Mucosa of stomach (tissue), 1 donor: ENCODE measurements around the gene PUSL1.

Experiments used
- H3K27me3 ChIP-seq: one replicate; pipeline ENCODE4 v1.7.0; 2013; ENCODE audit warnings: mild to moderate bottlenecking, low read length; ENCODE audit not compliant: control insufficient read depth, insufficient read depth
- H3K36me3 ChIP-seq: one replicate; pipeline ENCODE4 v1.7.0; 2013; ENCODE audit warnings: low read length; ENCODE audit not compliant: control insufficient read depth, insufficient read depth
- H3K4me1 ChIP-seq: one replicate; pipeline ENCODE4 v1.7.0; 2013; ENCODE audit warnings: mild to moderate bottlenecking, low read length; ENCODE audit not compliant: control insufficient read depth, insufficient read depth
- H3K4me3 ChIP-seq: one replicate; pipeline ENCODE4 v1.7.0; 2013; ENCODE audit warnings: low read length
- H3K9ac ChIP-seq: one replicate; pipeline ENCODE4 v1.7.0; 2013; ENCODE audit warnings: mild to moderate bottlenecking, low read length, moderate library complexity
- H3K9me3 ChIP-seq: one replicate; pipeline ENCODE4 v1.7.0; 2013; ENCODE audit warnings: mild to moderate bottlenecking, low read length, moderate library complexity; ENCODE audit not compliant: control insufficient read depth
- donor health status: Pancreatic carcinoma.

Gene PUSL1

GRCh38 chr1:1282998-1283397 is 25.4 kb upstream of the PUSL1 start:
- H3K36me3 ChIP-seq, result no peaks in the 10 kb centered on the region
- H3K9ac ChIP-seq, result no peak overlapping the region
- H3K4me1 ChIP-seq, result peaks cover 35% of the 10 kb centered on the region
- no peak overlapping the region for H3K4me3 ChIP-seq
- no peaks in the 10 kb centered on the region for H3K9me3 ChIP-seq
- H3K27me3 ChIP-seq, result peaks cover 13% of the 10 kb centered on the region

- H3K9ac ChIP-seq, result no peak overlapping the region
Measured at GRCh38 chr1:1283821-1284220, 24.6 kb upstream of the PUSL1 start.

GRCh38 chr1:1284221-1285101 is 23.9 kb upstream of the PUSL1 start:
- Histone ChIP-seq H3K4me1 (peaks cover 35% of the 10 kb centered on the region), H3K36me3 (no peaks in the 10 kb centered on the region), H3K9ac (no peak overlapping the region), H3K4me3 (no peak overlapping the region), H3K9me3 (no peaks in the 10 kb centered on the region), H3K27me3 (peaks cover 13% of the 10 kb centered on the region)

More at GRCh38 chr1:1283821-1284220, 24.6 kb upstream of the PUSL1 start:
- Histone ChIP-seq H3K9me3 (no peaks in the 10 kb centered on the region), H3K36me3 (no peaks in the 10 kb centered on the region), H3K4me1 (peaks cover 35% of the 10 kb centered on the region), H3K27me3 (peaks cover 13% of the 10 kb centered on the region), H3K4me3 (no peak overlapping the region)

- no peak overlapping the region for H3K9ac ChIP-seq
Measured at GRCh38 chr1:1285102-1285571, 23.3 kb upstream of the PUSL1 start.

GRCh38 chr1:1285611-1286311 is 22.6 kb upstream of the PUSL1 start:
- H3K36me3 ChIP-seq, result no peaks in the 10 kb centered on the region
- no peak overlapping the region for H3K9ac ChIP-seq
- no peak overlapping the region for H3K4me3 ChIP-seq
- peaks cover 41% of the 10 kb centered on the region for H3K4me1 ChIP-seq
- peaks cover 13% of the 10 kb centered on the region for H3K27me3 ChIP-seq
- H3K9me3 ChIP-seq, result no peaks in the 10 kb centered on the region

More at GRCh38 chr1:1285102-1285571, 23.3 kb upstream of the PUSL1 start:
- no peak overlapping the region for H3K4me3 ChIP-seq
- peaks cover 13% of the 10 kb centered on the region for H3K27me3 ChIP-seq
- H3K9me3 ChIP-seq, result no peaks in the 10 kb centered on the region
- peaks cover 35% of the 10 kb centered on the region for H3K4me1 ChIP-seq
- no peaks in the 10 kb centered on the region for H3K36me3 ChIP-seq

- no peak overlapping the region for H3K4me3 ChIP-seq
- peaks cover 17% of the 10 kb centered on the region for H3K27me3 ChIP-seq
- no peaks in the 10 kb centered on the region for H3K9me3 ChIP-seq
- no peaks in the 10 kb centered on the region for H3K36me3 ChIP-seq
- H3K4me1 ChIP-seq, result peaks cover 44% of the 10 kb centered on the region
- no peak overlapping the region for H3K9ac ChIP-seq
Measured at GRCh38 chr1:1286313-1287261, 21.8 kb upstream of the PUSL1 start.

- Histone ChIP-seq H3K27me3 (peaks cover 18% of the 10 kb centered on the region), H3K36me3 (no peaks in the 10 kb centered on the region), H3K9me3 (no peaks in the 10 kb centered on the region), H3K9ac (no peak overlapping the region), H3K4me3 (no peak overlapping the region), H3K4me1 (peaks cover 41% of the 10 kb centered on the region)
Measured at GRCh38 chr1:1287288-1288110, 20.9 kb upstream of the PUSL1 start.

- peaks cover 18% of the 10 kb centered on the region for H3K27me3 ChIP-seq
- no peak overlapping the region for H3K4me3 ChIP-seq
- no peaks in the 10 kb centered on the region for H3K36me3 ChIP-seq
- no peaks in the 10 kb centered on the region for H3K9me3 ChIP-seq
- peaks cover 29% of the 10 kb centered on the region for H3K4me1 ChIP-seq
- H3K9ac ChIP-seq, result no peak overlapping the region
Measured at GRCh38 chr1:1290238-1290731, 18.1 kb upstream of the PUSL1 start.

- H3K36me3 ChIP-seq, result no peaks in the 10 kb centered on the region
- H3K27me3 ChIP-seq, result peaks cover 12% of the 10 kb centered on the region
- H3K9ac ChIP-seq, result peak overlapping the region; percentile 34
- H3K9me3 ChIP-seq, result no peaks in the 10 kb centered on the region
- H3K4me3 ChIP-seq, result no peak overlapping the region
- H3K4me1 ChIP-seq, result peaks cover 21% of the 10 kb centered on the region
Measured at GRCh38 chr1:1291023-1291528, 17.3 kb upstream of the PUSL1 start.

- no peak overlapping the region for H3K4me3 ChIP-seq
- H3K9ac ChIP-seq, result peak overlapping the region; percentile 34
- H3K9me3 ChIP-seq, result no peaks in the 10 kb centered on the region
- H3K27me3 ChIP-seq, result peaks cover 12% of the 10 kb centered on the region
- no peaks in the 10 kb centered on the region for H3K36me3 ChIP-seq
- H3K4me1 ChIP-seq, result peaks cover 19% of the 10 kb centered on the region
Measured at GRCh38 chr1:1291548-1292441, 16.6 kb upstream of the PUSL1 start.
